GM19324 (cell line): ENCODE data around the gene GOLT1A.

Experiments
- ATAC-seq: cut with Tn5 transposase; IDR thresholded peaks from one replicate; pipeline ENCODE4 v1.9.1; 2021; ENCODE audit warnings: mild to moderate bottlenecking, moderate library complexity; ENCODE audit not compliant: unreplicated experiment, low FRiP score

The GOLT1A gene

DNA sequence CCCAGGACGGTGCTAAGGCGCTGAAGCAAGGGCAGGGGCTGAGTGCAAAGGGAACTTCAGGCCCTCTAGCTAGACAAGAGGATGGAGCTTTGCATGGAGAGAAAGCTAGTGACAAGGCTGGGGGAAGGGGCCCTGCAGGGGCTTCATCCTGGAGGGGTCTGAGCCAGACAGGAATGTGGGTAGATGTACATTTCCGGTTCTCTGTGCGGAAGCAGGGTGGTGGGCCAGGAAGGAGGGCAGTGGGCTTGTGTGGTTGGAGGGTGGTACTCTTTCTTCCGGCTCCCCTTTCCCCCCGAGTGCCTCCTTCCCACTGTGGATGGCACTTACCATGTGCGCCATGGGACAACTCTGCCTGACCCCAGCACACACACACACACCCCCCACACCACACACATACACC, 19.0 kb downstream of the GOLT1A start:
- ATAC-seq, result no peak

- no peak for ATAC-seq
These were observed 19.7 kb downstream of the GOLT1A start for GRCh38 chr1:204194080-204194479.

GRCh38 chr1:204192589-204193352, 21.0 kb downstream of the GOLT1A start:
- no peak for ATAC-seq

DNA sequence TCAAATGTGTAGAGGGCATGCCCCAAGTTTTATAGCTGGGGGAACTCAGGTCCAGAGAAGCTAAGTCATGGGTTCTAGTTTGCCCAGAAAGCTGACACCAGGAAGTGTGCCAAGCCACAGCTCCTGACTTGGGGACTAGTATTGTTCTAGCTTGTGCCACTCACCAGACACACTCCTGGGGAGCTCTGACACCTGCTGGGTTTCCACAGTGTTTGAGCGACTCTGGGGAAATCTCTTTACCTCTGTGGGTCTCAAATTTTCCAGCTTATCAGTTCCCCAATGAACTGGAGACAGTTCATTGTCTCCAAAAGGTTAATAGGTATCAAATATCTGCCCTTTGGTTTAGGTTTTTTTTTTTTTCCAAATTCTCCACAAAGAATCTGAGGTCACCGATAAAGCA, 21.7 kb downstream of the GOLT1A start:
- no peak for ATAC-seq

DNA sequence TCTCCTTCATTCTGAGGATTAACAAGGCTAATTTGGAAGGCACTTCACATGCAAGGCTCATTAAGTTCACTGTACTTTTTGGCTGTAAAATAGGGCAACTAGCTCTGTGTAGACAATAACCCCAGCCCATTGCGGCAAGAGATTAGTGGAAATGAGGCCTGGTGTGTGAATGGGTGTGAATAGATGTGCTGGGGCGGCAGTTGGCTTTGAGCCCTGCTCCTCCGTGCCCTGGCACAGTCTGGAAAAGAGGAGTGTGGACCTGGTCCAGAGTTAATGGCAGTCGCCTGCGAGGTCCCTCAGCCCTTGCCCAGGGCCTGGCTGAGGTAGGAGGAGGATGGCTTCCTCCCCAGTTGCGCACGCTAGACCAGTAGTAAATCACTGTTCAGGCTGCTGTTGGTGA, 22.3 kb downstream of the GOLT1A start:
- ATAC-seq, result no peak

- no peak for ATAC-seq
These were observed 23.3 kb downstream of the GOLT1A start for GRCh38 chr1:204190212-204191211.

- no peak for ATAC-seq
These were observed 24.7 kb downstream of the GOLT1A start for GRCh38 chr1:204188959-204189639.

- ATAC-seq, result no peak
These were observed 27.2 kb downstream of the GOLT1A start for GRCh38 chr1:204186597-204186996.

GRCh38 chr1:204181116-204181515, 32.7 kb downstream of the GOLT1A start:
- no peak for ATAC-seq

GRCh38 chr1:204180133-204180532, 33.7 kb downstream of the GOLT1A start:
- ATAC-seq, result no peak

DNA sequence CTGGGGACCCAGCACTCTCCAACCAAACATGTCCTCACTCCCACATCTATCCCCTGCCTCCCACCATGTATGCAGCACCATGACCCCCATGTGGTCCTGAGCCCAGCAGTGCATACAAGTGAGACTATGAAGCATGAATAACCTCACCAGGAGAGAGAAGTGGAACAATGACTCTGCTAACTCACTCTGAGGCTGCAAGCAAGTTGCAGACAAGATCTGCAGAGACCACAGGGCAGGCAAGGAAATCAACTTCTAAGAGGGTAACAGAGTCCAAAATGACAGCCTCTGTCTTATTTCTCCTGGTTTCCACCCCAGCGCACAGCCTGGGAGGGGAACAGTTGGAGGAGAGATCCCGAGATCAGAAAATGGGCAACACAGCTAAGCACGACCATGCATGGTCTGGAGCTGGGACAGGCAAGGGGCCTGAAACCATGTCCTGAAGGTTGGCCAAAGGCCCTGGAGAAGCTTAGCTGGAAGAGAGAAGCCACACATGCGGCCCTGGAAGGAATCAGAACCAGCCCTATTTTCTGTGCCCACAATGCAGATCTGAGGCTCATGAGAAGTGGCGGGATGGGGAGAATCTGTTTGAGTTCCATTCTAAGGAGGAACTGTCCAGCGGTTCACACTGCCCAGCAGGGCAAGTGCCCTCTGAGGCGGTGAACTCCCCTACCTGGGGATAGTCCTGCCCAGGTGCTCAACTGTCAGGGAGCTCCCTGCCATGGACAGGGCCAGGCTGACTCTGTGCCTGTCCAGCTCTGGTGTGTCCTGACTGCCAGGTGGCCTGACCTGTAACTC, 35.1 kb downstream of the GOLT1A start:
- ATAC-seq, result no peak

DNA sequence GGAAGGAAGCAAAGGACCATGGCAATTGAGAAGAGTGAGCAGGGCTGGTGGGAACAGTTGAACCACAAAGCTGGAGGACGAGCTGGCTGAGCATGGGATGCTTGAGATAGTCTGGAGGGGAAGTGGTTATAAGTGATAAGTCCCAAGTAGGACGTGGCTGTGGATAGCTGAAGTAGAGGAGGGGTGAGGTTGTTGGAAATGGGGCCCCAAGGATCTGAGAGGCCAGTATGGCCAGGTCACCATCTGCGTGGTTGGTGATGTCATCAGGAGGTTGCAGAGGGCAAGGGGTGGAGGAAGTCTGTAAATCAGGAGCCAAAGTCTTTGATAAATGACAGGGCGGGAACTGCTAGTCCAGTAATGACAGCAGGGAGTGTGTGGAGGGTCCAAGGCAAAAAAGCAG, 36.7 kb downstream of the GOLT1A start:
- ATAC-seq, result no peak

- ATAC-seq, result no peak
These were observed 37.7 kb downstream of the GOLT1A start for GRCh38 chr1:204176049-204176448.

DNA sequence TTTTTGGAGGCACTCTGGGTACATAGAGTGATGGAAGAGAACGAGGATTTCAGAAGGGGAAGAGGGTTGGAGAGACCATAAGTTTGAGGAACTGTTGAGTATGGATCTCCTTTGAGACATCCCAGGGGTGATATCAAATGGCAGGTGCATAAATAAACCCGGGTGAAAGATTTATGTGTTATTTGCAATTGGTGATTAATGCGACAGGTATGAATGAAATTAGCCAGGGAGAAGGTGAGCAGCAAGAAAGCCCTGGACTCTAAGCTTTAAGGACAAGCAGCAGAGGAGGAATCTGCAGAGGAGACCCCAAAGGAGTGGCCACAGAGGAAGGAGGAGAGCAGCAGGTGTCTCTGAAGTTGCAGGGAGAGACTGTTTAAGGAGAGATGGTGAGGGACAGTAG, 38.8 kb downstream of the GOLT1A start:
- ATAC-seq, result no peak

- no peak for ATAC-seq
These were observed 41.3 kb downstream of the GOLT1A start for GRCh38 chr1:204172404-204173029.

- no peak for ATAC-seq
These were observed 42.0 kb downstream of the GOLT1A start for GRCh38 chr1:204171751-204172178.

GRCh38 chr1:204170494-204171155, 43.2 kb downstream of the GOLT1A start:
- ATAC-seq, result no peak

GRCh38 chr1:204169858-204170257, 43.9 kb downstream of the GOLT1A start:
- no peak for ATAC-seq

- ATAC-seq, result no peak
These were observed 46.1 kb downstream of the GOLT1A start for GRCh38 chr1:204167730-204168129.
